Pancreas (tissue), 10 donors: ENCODE data around the gene S1PR5. TPM values are rescaled to one million over a fixed set of nuclear protein-coding genes. Genes with fewer than 3 reads are reported as not detected.
"Not testable (repeated sequence)": the region's sequence is repeated elsewhere in the genome, so short reads cannot be mapped to it uniquely, and the experiment has no call there.

Experiments used
- ATAC-seq, 4 donors: fragments of 200-7000 bp; cut with Tn5 transposase; one replicate each; pipeline versions ENCODE4 v1.8.0 to v1.9.1; 2020; ENCODE audit warnings: mild to moderate bottlenecking in 4 of 4, moderate library complexity in 4 of 4
- DNase-seq, 6 donors: peaks; one replicate each; pipeline ENCODE4 v3.0.0-alpha.2; 2020
- FAIRE-seq: peaks from 2 replicates; lab custom pipeline; 2012; peaks lifted over from hg19 to GRCh38; lab: Jason Lieb, UNC
- H3K27ac ChIP-seq, 4 donors: fragments of 200-600 bp; sonication (generic); 1 replicate in 3 of 4; 2 replicates in 1 of 4; pipeline versions ENCODE4 v1.5.0 to v1.8.0; 2020
- H3K27me3 ChIP-seq, 4 donors: fragments of 200-600 bp; one replicate each; pipeline ENCODE4 v1.8.0; 2021
- H3K36me3 ChIP-seq, 3 donors: fragments of 200-600 bp; sonication (generic) in 1 of 3; one replicate each; pipeline versions ENCODE4 v1.5.0 to v1.8.0; 2020 to 2021
- H3K4me1 ChIP-seq, 3 donors: fragments of 200-600 bp; one replicate each; pipeline ENCODE4 v1.8.0; 2021
- H3K4me3 ChIP-seq, 4 donors: fragments of 200-600 bp; sonication (generic) in 2 of 4; one replicate each; pipeline versions ENCODE4 v1.5.0 to v1.8.0; 2020 to 2021
- H3K9me3 ChIP-seq, 4 donors: fragments of 200-600 bp; one replicate each; pipeline ENCODE4 v1.8.0; 2021
- CTCF ChIP-seq, 4 donors: fragments of 200-600 bp; sonication (generic) in 3 of 4; IDR thresholded peaks; one replicate each; pipeline versions ENCODE4 v1.5.0 to v1.8.0; 2021; ENCODE audit warnings: antibody characterized with exemption in 4 of 4
- WGBS, 2 donors: extraction: QIAGEN DNeasy Blood & Tissue Kit; methylation state at CpG; one replicate each; pipeline ENCODE4 v1.1.7; 2013; 5-methylcytosine and 5-hydroxymethylcytosine counted together
- intact Hi-C, 3 donors: fragments of 100-400 bp; cut with DNase I; formaldehyde crosslinking; loops; one replicate each; pipeline versions ENCODE4 v1.11.1 to v1.14.2; 2022
- polyA plus RNA-seq, 2 donors: library from polyadenylated mRNA; stranded (reverse); fragments of 200-250 nt; gene quantifications; one replicate each; pipeline ENCODE4 v1.2.3, GENCODE V29; 2013
- total RNA-seq, 6 donors: library from RNA; stranded (reverse); fragmentation: NEBNext Ultra II Directional in 4 of 6; extraction: Animal tissue kit (Norgen Biotek cat#: 25700) in 4 of 6; gene quantifications; one replicate each; pipeline versions ENCODE4 v1.2.1 to v1.2.4, GENCODE V29; 2021 to 2023
- donor health status: healthy with polysubstance abuse.
- donor health status: DM: no; HTN: no; CAD: no; lungs with moderate emphysema.
- donor health status: DM: no; HTN: no; CAD: no.
- donor health status: control.
- donor health status: control.
- donor health status: Bipolar disorder and iron deficiency.
- donor health status: DM: yes; HTN: yes; CAD: no.
- donor health status: DM: no; HTN: no; CAD: no.
- donor health status: DM: no; HTN: no; CAD: no.
- donor health status: DM: yes; HTN: yes; CAD: no.

Gene S1PR5
- total and polyA plus RNA-seq, 8 donors: 0.21 to 1.3 (median 0.53) TPM

GRCh38 chr19:10551698-10552301 lies 34.6 kb upstream of the S1PR5 start:
- H3K36me3 ChIP-seq: peaks cover 0 to 54% (median 25%) of the 10 kb centered on the region in 3 donors
- intact Hi-C loops: no loop called here
- DNase-seq (peak in 3 of 6 donors; percentile 50 to 66 (median 52)), FAIRE-seq (no peak), ATAC-seq (peak in 3 of 4 donors; percentile 36 to 72 (median 62))
- no peaks in the 10 kb centered on the region for H3K27me3 ChIP-seq
- no peak overlapping the region for H3K27ac ChIP-seq
- no peaks in the 10 kb centered on the region for H3K4me1 ChIP-seq
- no peak overlapping the region for H3K4me3 ChIP-seq
- WGBS, 2 donors: 89 to 93% methylated on average over 12 of the region's 12 CpGs
- no peaks in the 10 kb centered on the region for H3K9me3 ChIP-seq
- no peak for TF ChIP-seq CTCF (IDR thresholded peaks at IDR 0.05)

- H3K9me3 ChIP-seq, intact Hi-C loops, FAIRE-seq, H3K27me3 ChIP-seq, H3K4me3 ChIP-seq, H3K4me1 ChIP-seq, H3K27ac ChIP-seq, ATAC-seq, DNase-seq: not testable (repeated sequence)
- 94 to 96% methylated on average over 9 of the region's 9 CpGs for WGBS, 2 donors
- H3K36me3 ChIP-seq: peaks cover 0 to 56% (median 25%) of the 10 kb centered on the region in 3 donors
These were observed 33.8 kb upstream of the S1PR5 start for GRCh38 chr19:10551006-10551405.

- H3K9me3 ChIP-seq: no peaks in the 10 kb centered on the region
- no peak overlapping the region for H3K27ac ChIP-seq
- no peaks in the 10 kb centered on the region for H3K27me3 ChIP-seq
- no peaks in the 10 kb centered on the region for H3K4me1 ChIP-seq
- ATAC-seq: no peak
- H3K4me3 ChIP-seq: no peak overlapping the region
- no peak for DNase-seq
- WGBS, 2 donors: 96 to 98% methylated on average over 5 to 6 of the region's 6 CpGs
- TF ChIP-seq CTCF (IDR thresholded peaks at IDR 0.05): no peak
- no peak for FAIRE-seq
- H3K36me3 ChIP-seq: peaks cover 0 to 50% (median 25%) of the 10 kb centered on the region in 3 donors
- intact Hi-C loops: no loop called here
These were observed 33.1 kb upstream of the S1PR5 start for GRCh38 chr19:10550336-10550735.

GRCh38 chr19:10549733-10550132 lies 32.5 kb upstream of the S1PR5 start:
- Histone ChIP-seq H3K27ac (no peak overlapping the region), H3K4me1 (peaks cover 0 to 5% (median 0%) of the 10 kb centered on the region in 3 donors), H3K4me3 (no peak overlapping the region), H3K27me3 (no peaks in the 10 kb centered on the region), H3K36me3 (peaks cover 0 to 44% (median 23%) of the 10 kb centered on the region in 3 donors), H3K9me3 (no peaks in the 10 kb centered on the region)
- no peak for TF ChIP-seq CTCF (IDR thresholded peaks at IDR 0.05)
- 88 to 90% methylated on average over 7 of the region's 7 CpGs for WGBS, 2 donors
- intact Hi-C loops: no loop called here
- no peak for DNase-seq
- ATAC-seq: no peak
- no peak for FAIRE-seq

GRCh38 chr19:10548746-10549276 lies 31.6 kb upstream of the S1PR5 start:
- Histone ChIP-seq H3K27me3 (no peaks in the 10 kb centered on the region), H3K36me3 (peaks cover 0 to 36% (median 14%) of the 10 kb centered on the region in 3 donors), H3K9me3 (no peaks in the 10 kb centered on the region), H3K4me3 (no peak overlapping the region), H3K4me1 (peaks cover 0 to 9% (median 0%) of the 10 kb centered on the region in 3 donors), H3K27ac (no peak overlapping the region)
- FAIRE-seq (no peak), ATAC-seq (no peak), DNase-seq (no peak)
- WGBS, 2 donors: 93 to 95% methylated on average over 18 of the region's 18 CpGs
- intact Hi-C loops: no loop called here
- TF ChIP-seq CTCF (IDR thresholded peaks at IDR 0.05): no peak
